Measurements from ENCODE around the gene EFCAB11. TPM values are rescaled to one million over a fixed set of nuclear protein-coding genes. Genes with fewer than 3 reads are reported as not detected.

The EFCAB11 gene
- total RNA-seq, 1 experiment from 2014 or later = 15.5 TPM

DNA sequence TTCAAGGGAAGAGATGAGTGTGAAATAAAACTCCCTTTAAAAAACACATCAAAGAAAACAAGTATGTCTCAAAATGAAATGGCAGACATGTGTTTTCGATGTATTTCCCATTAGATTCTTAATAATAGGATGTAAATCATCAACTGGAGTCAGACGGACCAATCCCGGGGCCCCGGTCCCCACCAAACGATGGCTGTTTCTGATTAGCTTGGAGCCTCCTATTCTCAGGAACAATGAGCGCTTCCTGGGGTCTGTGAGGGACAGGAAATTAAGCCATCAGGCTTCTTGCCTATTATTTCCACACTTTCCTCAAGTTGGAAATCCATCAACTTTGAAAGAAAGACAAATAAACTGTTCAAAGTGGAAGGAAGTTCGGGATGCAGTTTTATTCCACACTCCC lies 179.4 kb downstream of the EFCAB11 start:
- Mint-ChIP-seq H3K9me3 (peaks cover 9% of the 10 kb centered on the region), H3K4me3 (no peak overlapping the region), H3K27ac (no peak overlapping the region; the same call in 1 of the 2 replicates), H3K36me3 (peaks cover 3% of the 10 kb centered on the region; the same call in 1 of the 2 replicates), H3K27me3 (ENCODE audit: low read depth) (no peaks in the 10 kb centered on the region; the same call in 1 of the 2 replicates), H3K4me1 (peaks cover 39% of the 10 kb centered on the region)
- POLR2A ChIA-PET = no interaction called here
- TF ChIP-seq ETV6 (CRISPR knock-in tag; IDR thresholded peaks at IDR 0.05) = no peak
- TF ChIP-seq CREM (CRISPR knock-in tag; IDR thresholded peaks at IDR 0.05) = no peak
- no peak for TF ChIP-seq ZNF423 (CRISPR knock-in tag; IDR thresholded peaks at IDR 0.05)
- TF ChIP-seq GTF2I (CRISPR knock-in tag; conservative IDR thresholded peaks at IDR 0.05) = no peak
- no peak for TF ChIP-seq STAT6 (CRISPR knock-in tag; conservative IDR thresholded peaks at IDR 0.05; ENCODE audit: low read depth)
- TF ChIP-seq, protein P1, sequence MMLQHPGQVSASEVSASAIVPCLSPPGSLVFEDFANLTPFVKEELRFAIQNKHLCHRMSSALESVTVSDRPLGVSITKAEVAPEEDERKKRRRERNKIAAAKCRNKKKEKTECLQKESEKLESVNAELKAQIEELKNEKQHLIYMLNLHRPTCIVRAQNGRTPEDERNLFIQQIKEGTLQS (CRISPR knock-in tag; conservative IDR thresholded peaks at IDR 0.05) = no peak
- no peak for TF ChIP-seq NFE2L1 (CRISPR knock-in tag; IDR thresholded peaks at IDR 0.05)
- no peak for TF ChIP-seq ZNF219 (CRISPR knock-in tag; IDR thresholded peaks at IDR 0.05; ENCODE audit: borderline replicate concordance)
- no peak for TF ChIP-seq NR2C2 (CRISPR knock-in tag; IDR thresholded peaks at IDR 0.05)
- TF ChIP-seq JAZF1 (CRISPR knock-in tag; IDR thresholded peaks at IDR 0.05) = no peak
- no peak for TF ChIP-seq IRF1 (CRISPR knock-in tag; IDR thresholded peaks at IDR 0.05)
- TF ChIP-seq ELF4 (CRISPR knock-in tag; IDR thresholded peaks at IDR 0.05; ENCODE audit: low read depth) = no peak
- no peak for TF ChIP-seq SMAD4 (CRISPR knock-in tag; IDR thresholded peaks at IDR 0.05)
- TF ChIP-seq, protein P2, sequence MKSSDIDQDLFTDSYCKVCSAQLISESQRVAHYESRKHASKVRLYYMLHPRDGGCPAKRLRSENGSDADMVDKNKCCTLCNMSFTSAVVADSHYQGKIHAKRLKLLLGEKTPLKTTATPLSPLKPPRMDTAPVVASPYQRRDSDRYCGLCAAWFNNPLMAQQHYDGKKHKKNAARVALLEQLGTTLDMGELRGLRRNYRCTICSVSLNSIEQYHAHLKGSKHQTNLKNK (CRISPR knock-in tag; IDR thresholded peaks at IDR 0.05) = no peak
- TF ChIP-seq ZNF416 (CRISPR knock-in tag; IDR thresholded peaks at IDR 0.05) = no peak
- no peak for TF ChIP-seq USF1 (CRISPR knock-in tag; IDR thresholded peaks at IDR 0.05)
- no peak for TF ChIP-seq IRF2 (CRISPR knock-in tag; IDR thresholded peaks at IDR 0.05; ENCODE audit: borderline replicate concordance, low read depth)
- TF ChIP-seq PRRX2 (CRISPR knock-in tag; IDR thresholded peaks at IDR 0.05) = no peak
- TF ChIP-seq TEAD1 (CRISPR knock-in tag; IDR thresholded peaks at IDR 0.05) = no peak
- DNase-seq (ENCODE audit: low spot score) (no peak), ATAC-seq (no peak)
- CTCF ChIA-PET = no interaction called here

DNA sequence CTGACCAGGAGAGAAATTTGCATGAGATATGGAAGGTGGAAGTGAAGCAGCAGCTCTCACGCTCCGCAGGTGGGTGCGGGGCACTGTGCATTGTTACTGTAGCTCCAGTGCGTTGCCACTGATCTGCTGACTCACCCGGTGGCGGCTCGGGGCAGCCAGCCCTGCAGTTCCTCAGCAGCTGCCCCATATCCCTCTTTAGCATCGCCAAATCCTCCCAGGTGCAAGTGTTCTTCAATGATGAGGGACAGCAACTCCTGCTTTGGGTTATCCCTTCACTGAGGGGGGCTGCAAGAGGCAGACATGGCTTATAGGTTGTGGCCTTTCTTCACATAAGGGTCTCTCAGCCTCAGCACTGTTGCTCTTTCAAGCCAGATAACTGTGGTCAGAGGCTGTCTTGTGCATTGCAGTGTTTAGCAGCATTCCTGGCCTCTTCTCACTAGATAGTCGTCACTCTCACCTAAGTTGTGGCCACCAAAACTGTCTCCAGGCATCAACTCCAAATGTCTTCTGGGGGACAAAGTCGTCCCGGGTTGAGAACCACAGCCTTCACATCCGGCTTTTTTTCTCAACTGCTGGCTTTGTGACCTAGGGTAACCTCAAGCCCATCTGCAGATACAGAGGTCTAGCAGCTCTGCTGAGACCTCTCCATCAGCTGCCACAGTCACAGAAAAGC lies 180.8 kb downstream of the EFCAB11 start:
- DNase-seq (ENCODE audit: low spot score) (peak; percentile 66), ATAC-seq (peak; percentile 93)
- POLR2A ChIA-PET = no interaction called here
- CTCF ChIA-PET = no interaction called here
- H3K4me3 Mint-ChIP-seq = no peak overlapping the region
- H3K9me3 Mint-ChIP-seq = peaks cover under 1% of the 10 kb centered on the region; the same call in 1 of the 2 replicates
- no peaks in the 10 kb centered on the region for H3K36me3 Mint-ChIP-seq
- no peak overlapping the region for H3K27ac Mint-ChIP-seq
- H3K27me3 Mint-ChIP-seq (ENCODE audit: low read depth) = no peaks in the 10 kb centered on the region; the same call in 1 of the 2 replicates
- peaks cover 39% of the 10 kb centered on the region for H3K4me1 Mint-ChIP-seq
- TF ChIP-seq JUN (CRISPR knock-in tag; IDR thresholded peaks at IDR 0.05) (no peak), SMAD4 (CRISPR knock-in tag; IDR thresholded peaks at IDR 0.05) (no peak), NR1H2 (CRISPR knock-in tag; IDR thresholded peaks at IDR 0.05) (no peak), ZBTB21 (CRISPR knock-in tag; IDR thresholded peaks at IDR 0.05; ENCODE audit: borderline replicate concordance) (no peak), ZNF281 (CRISPR knock-in tag; IDR thresholded peaks at IDR 0.05) (0 out of 2 replicates have a peak, but pooled peaks have one; percentile 34), NR3C1 (CRISPR knock-in tag; conservative IDR thresholded peaks at IDR 0.05; ENCODE audit: low read depth) (no peak), E2F1 (CRISPR knock-in tag; IDR thresholded peaks at IDR 0.05) (no peak), FOXP1 (CRISPR knock-in tag; IDR thresholded peaks at IDR 0.05; ENCODE audit: borderline replicate concordance) (no peak)
- TF ChIP-seq, protein P3, sequence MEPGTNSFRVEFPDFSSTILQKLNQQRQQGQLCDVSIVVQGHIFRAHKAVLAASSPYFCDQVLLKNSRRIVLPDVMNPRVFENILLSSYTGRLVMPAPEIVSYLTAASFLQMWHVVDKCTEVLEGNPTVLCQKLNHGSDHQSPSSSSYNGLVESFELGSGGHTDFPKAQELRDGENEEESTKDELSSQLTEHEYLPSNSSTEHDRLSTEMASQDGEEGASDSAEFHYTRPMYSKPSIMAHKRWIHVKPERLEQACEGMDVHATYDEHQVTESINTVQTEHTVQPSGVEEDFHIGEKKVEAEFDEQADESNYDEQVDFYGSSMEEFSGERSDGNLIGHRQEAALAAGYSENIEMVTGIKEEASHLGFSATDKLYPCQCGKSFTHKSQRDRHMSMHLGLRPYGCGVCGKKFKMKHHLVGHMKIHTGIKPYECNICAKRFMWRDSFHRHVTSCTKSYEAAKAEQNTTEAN (CRISPR knock-in tag; IDR thresholded peaks at IDR 0.05) = 0 out of 2 replicates have a peak, but pooled peaks have one; percentile 25
